ENCODE results near the gene FADS2. TPM values are rescaled to one million over a fixed set of nuclear protein-coding genes. Genes with fewer than 3 reads are reported as not detected.

Gene FADS2
- 100 to 1,000 TPM in 2 of 4 donors, 10 to 100 TPM in 2; 15.4 to 540 (median 173) TPM for total RNA-seq

DNA sequence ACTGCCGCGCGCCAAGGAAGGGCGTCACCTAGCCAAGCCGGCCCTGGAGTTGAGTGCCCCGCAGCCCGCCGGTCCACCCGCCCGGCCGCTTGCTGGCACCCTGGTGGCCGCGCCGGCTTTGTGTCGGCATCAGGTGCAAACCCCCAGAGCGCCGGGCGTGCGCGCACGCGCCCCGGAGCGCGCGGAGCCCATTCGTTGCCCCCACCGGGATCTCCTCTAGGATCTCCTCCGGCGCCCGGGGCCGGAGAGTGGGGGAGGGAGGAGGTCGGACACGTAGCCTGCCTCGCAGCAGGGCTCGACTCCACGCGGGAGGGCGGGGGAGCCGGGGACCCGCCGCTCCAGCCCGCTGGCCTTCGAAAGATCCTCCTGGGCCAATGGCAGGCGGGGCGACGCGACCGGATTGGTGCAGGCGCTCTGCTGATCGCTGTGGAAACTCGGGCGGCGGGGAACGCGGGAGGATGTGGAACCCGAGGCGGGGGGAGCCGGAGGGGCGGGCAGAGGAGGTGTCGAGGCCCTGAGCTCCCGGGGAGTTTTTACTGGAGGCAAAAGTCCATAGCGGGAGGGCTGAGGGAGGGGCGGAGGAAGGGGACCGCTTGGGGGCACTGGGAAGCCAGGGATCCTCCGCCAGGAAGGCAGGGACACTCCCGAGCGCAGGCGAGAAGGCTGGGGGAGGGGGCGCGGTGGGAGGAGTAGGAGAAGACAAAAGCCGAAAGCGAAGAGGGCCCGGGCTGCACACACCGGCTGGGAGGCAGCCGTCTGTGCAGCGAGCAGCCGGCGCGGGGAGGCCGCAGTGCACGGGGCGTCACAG lies at the start of gene FADS2:
Gene FADS2, plus strand, starts transcription at position 730 of the 808 bp plus-strand sequence. CDS start 91 bp downstream, outside the sequence.
- peak; percentile 76 to 93 for DNase-seq (ENCODE audit: low spot score in 2 of 2)
- intact Hi-C loops (cut with DNase I; ENCODE audit: low total_unique reads) = no loop called here
- TF ChIP-seq, protein P1, sequence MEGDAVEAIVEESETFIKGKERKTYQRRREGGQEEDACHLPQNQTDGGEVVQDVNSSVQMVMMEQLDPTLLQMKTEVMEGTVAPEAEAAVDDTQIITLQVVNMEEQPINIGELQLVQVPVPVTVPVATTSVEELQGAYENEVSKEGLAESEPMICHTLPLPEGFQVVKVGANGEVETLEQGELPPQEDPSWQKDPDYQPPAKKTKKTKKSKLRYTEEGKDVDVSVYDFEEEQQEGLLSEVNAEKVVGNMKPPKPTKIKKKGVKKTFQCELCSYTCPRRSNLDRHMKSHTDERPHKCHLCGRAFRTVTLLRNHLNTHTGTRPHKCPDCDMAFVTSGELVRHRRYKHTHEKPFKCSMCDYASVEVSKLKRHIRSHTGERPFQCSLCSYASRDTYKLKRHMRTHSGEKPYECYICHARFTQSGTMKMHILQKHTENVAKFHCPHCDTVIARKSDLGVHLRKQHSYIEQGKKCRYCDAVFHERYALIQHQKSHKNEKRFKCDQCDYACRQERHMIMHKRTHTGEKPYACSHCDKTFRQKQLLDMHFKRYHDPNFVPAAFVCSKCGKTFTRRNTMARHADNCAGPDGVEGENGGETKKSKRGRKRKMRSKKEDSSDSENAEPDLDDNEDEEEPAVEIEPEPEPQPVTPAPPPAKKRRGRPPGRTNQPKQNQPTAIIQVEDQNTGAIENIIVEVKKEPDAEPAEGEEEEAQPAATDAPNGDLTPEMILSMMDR (IDR thresholded peaks at IDR 0.05) = no peak
- TF ChIP-seq POLR2A (IDR thresholded peaks at IDR 0.05) = no peak
- 0 to 1% methylated on average over 65 to 74 of the region's 83 CpGs for WGBS, 2 donors
- peak within 1 kb of the TSS; percentile 33 for H3K4me3 ChIP-seq (ENCODE audit: low read depth, poor library complexity, severe bottlenecking)

DNA sequence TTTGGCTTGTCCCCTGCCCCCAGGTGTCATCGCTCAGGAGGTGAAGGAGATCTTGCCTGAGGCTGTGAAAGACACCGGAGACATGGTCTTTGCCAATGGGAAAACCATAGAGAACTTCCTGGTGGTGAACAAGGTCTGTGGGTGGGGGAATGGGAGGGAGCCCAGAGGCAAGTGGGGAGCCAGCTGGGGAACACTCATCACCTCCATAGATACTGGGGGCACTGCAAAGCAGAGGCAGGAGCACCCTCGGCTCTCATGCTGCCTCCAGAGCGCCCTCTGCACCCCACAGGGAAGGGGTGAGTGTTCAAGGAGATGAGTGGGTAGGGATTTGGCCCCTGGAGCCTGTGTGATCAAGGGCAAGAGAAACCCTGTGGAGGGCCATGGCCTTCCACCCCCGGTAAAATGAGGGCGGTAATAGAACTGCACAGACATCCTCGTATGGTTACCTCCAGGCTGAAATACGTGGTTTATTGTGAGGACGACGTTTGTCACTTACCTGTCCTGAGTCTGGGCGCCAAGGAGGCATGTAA lies 49.7 kb upstream of the FADS2 start:
- WGBS, 2 donors = 78 to 89% methylated on average over 9 to 11 of the region's 11 CpGs
- TF ChIP-seq, protein P1 (IDR thresholded peaks at IDR 0.05) = no peak
- TF ChIP-seq POLR2A (IDR thresholded peaks at IDR 0.05) = no peak
- intact Hi-C loops (cut with DNase I; ENCODE audit: low total_unique reads) = no loop called here
- no peak for DNase-seq (ENCODE audit: low spot score in 2 of 2)
- no peak overlapping the region for H3K4me3 ChIP-seq (ENCODE audit: low read depth, poor library complexity, severe bottlenecking)

DNA sequence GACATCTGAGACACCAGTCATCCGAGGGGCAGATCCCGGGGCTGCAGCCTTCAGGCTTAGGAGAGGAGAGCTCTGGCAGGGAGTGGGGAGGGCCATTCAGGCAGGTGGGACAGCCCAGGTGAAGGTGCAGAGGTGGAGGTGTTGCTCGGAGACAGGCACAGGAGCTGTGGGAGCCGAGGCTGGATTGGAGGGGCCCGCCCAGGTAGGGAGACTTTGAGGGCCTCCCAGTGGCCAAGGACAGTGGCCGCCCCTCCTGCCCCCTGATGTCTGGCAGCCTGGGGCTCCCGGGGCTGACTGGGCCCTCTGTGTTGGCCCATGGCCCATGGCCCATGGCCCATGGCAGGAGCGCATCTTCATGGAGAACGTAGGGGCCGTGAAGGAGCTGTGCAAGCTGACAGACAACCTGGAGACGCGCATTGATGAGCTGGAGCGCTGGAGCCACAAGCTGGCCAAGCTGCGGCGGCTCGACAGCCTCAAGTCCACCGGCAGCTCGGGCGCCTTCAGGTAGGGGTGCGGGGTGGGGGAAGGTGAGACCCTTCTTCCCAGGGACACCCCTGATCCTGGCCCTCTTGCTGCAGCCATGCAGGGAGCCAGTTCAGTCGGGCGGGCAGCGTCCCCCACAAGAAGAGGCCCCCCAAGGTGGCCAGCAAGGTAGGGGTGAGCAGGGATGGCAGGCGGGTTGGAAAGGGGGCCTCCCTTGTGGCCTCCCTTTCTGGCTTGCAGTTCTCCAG lies 49.0 kb upstream of the FADS2 start:
- WGBS, 2 donors = 88 to 89% methylated on average over 23 of the region's 24 CpGs
- TF ChIP-seq, protein P1 (IDR thresholded peaks at IDR 0.05) = no peak
- TF ChIP-seq POLR2A (IDR thresholded peaks at IDR 0.05) = no peak
- no peak for DNase-seq (ENCODE audit: low spot score in 2 of 2)
- H3K4me3 ChIP-seq (ENCODE audit: low read depth, poor library complexity, severe bottlenecking) = no peak overlapping the region
- intact Hi-C loops (cut with DNase I; ENCODE audit: low total_unique reads) = no loop called here

DNA sequence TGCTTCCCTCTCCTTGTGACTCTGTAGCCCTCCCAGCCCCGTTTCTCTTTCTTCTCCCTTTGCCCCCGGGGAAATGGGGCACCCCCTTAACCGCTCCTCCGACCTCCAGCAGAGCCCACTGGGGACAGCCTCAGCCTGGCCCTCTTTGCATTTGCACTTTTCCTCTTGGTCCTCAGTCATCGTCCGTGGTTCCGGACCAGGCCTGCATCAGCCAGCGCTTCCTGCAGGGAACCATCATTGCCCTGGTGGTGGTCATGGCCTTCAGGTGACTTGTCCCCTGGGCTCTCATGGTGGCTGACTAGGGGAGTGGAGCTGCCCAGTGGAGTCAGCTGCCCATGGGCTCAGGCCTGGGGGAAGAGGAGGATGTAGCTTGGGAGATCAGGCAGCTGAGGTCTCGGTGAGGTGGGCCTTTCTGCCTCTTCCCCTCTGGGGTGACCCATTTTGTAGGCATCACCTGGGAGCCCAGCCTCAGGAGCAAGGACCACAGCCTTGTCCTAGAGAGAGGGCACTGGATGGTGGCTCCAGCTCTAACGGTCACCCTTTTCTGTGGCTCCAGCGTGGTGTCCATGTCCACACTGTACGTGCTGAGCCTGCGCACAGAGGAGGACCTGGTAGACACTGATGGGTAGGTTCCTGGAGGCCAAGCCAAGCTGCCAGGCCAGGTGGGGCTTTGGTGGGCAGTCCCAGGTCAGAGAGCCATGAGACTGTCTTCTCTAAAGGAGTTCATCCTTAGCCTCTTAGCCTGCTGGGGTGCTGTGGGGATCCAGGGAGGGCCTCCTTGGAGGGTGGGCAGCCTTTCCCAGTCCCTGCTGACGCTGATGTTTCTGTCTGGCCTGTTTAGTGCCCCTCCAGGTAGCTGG lies 48.2 kb upstream of the FADS2 start:
- no peak overlapping the region for H3K4me3 ChIP-seq (ENCODE audit: low read depth, poor library complexity, severe bottlenecking)
- intact Hi-C loops (cut with DNase I; ENCODE audit: low total_unique reads) = no loop called here
- 82 to 87% methylated on average over 11 to 13 of the region's 14 CpGs for whole genome bisulfite sequencing, 2 donors
- no peak for TF ChIP-seq POLR2A (IDR thresholded peaks at IDR 0.05)
- TF ChIP-seq, protein P1 (IDR thresholded peaks at IDR 0.05) = no peak
- no peak for DNase-seq (ENCODE audit: low spot score in 2 of 2)

DNA sequence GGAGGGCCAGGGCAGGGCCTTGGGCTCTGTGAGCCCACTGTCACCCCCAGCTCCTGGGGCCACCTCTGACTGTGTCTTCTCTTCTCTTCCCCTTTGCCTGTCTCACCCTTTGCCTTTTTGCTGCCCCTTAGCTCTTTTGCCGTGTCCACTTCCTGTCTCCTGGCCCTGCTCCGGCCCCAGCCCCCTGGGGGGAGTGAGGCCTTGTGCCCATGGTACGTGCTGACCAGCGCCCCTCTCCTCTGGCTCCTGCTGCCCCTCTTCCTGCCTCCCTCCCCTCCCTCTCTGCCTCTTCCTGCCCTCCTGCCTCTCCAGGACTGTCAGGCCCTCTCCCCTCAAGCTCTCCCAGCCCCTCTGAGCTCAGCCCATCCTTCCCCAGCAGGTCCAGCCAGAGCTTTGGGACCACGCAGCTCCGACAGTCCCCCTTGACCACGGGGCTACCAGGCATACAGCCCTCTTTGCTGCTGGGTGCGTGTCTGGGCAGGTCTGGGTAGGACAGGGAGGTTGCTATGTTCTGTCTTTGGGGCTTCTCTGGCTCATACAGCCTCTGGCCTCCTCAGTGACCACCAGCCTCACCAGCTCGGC lies 47.4 kb upstream of the FADS2 start:
- no peak overlapping the region for H3K4me3 ChIP-seq (ENCODE audit: low read depth, poor library complexity, severe bottlenecking)
- intact Hi-C loops (cut with DNase I; ENCODE audit: low total_unique reads) = no loop called here
- 75% methylated on average over 9 of the region's 9 CpGs for WGBS, 2 donors
- TF ChIP-seq, protein P1 (IDR thresholded peaks at IDR 0.05) = no peak
- TF ChIP-seq POLR2A (IDR thresholded peaks at IDR 0.05) = no peak
- DNase-seq (ENCODE audit: low spot score in 2 of 2) = no peak
